Spleen (tissue), 11 donors: ENCODE results near the gene PRKCZ. TPM values are rescaled to one million over a fixed set of nuclear protein-coding genes. Genes with fewer than 3 reads are reported as not detected.

Experiments used
- DNase-seq: peaks from one replicate; pipeline ENCODE4 v3.0.0-alpha.2; 2020
- H3K27ac ChIP-seq, 8 donors: fragments of 200-600 bp; sonication (generic) in 7 of 8; 1 replicate in 4 of 8; 2 replicates in 4 of 8; pipeline versions ENCODE4 v1.5.0 to v1.8.0; 2016 to 2021; ENCODE audit warnings: inconsistent platforms in 4 of 8, mild to moderate bottlenecking in 4 of 8, moderate library complexity in 1 of 8
- H3K27me3 ChIP-seq, 7 donors: fragments of 200-600 bp; sonication (generic) in 6 of 7; replicated peaks in 1 of 7; 1 replicate in 4 of 7; 2 replicates in 3 of 7; pipeline versions ENCODE4 v1.5.0 to v1.8.0; 2016 to 2021; ENCODE audit warnings: inconsistent platforms in 3 of 7, mild to moderate bottlenecking in 1 of 7
- H3K36me3 ChIP-seq, 6 donors: fragments of 200-600 bp; sonication (generic) in 5 of 6; 1 replicate in 4 of 6; 2 replicates in 2 of 6; pipeline versions ENCODE4 v1.5.0 to v1.8.0; 2016 to 2021; ENCODE audit warnings: inconsistent platforms in 2 of 6
- H3K4me1 ChIP-seq, 6 donors: fragments of 200-600 bp; sonication (generic) in 5 of 6; 1 replicate in 3 of 6; 2 replicates in 3 of 6; pipeline versions ENCODE4 v1.5.0 to v1.8.0; 2016 to 2021; ENCODE audit warnings: inconsistent platforms in 3 of 6
- H3K4me3 ChIP-seq, 8 donors: fragments of 200-600 bp; sonication (generic) in 7 of 8; 1 replicate in 4 of 8; 2 replicates in 4 of 8; pipeline versions ENCODE4 v1.5.0 to v1.8.0; 2016 to 2021; ENCODE audit warnings: inconsistent platforms in 4 of 8, mild to moderate bottlenecking in 4 of 8, moderate library complexity in 2 of 8
- H3K9me3 ChIP-seq, 8 donors: fragments of 200-600 bp; sonication (generic) in 7 of 8; 1 replicate in 4 of 8; 2 replicates in 4 of 8; pipeline versions ENCODE4 v1.5.0 to v1.8.0; 2016 to 2021; ENCODE audit warnings: inconsistent platforms in 4 of 8
- POLR2A ChIP-seq, 3 donors: fragments of 450-650 bp; IDR thresholded peaks; one replicate each; pipeline ENCODE4 v1.5.1; 2017; ENCODE audit warnings: antibody characterized with exemption in 3 of 3, mild to moderate bottlenecking in 1 of 3
- POLR2AphosphoS5 ChIP-seq, 3 donors: sonication (generic); formaldehyde crosslinking; IDR thresholded peaks; one replicate each; pipeline ENCODE4 v1.5.1; 2017; ENCODE audit warnings: antibody characterized with exemption in 3 of 3
- WGBS, 5 donors: extraction: QIAGEN DNeasy Blood & Tissue Kit in 3 of 5; methylation state at CpG; one replicate each; pipeline versions ENCODE4 v1.1.5 to v1.1.7; 2013 to 2018; 5-methylcytosine and 5-hydroxymethylcytosine counted together
- intact Hi-C: fragments of 100-400 bp; cut with DNase I; formaldehyde crosslinking; loops from one replicate; pipeline ENCODE4 v1.15.0; 2023; ENCODE audit warnings: low total_unique reads
- polyA plus RNA-seq, 3 donors: library from polyadenylated mRNA; stranded (reverse); fragments of 200-250 nt; gene quantifications; one replicate each; pipeline ENCODE4 v1.2.1, GENCODE V29; 2013
- total RNA-seq, 7 donors: library from RNA; depleted of rRNA in 3 of 7; stranded (reverse); fragments of >200 nt in 3 of 7; fragmentation: NEBNext Ultra II Directional in 4 of 7; extraction: Animal tissue kit (Norgen Biotek cat#: 25700) in 4 of 7; gene quantifications; one replicate each; pipeline versions ENCODE4 v1.1.0 to v1.2.1, GENCODE V29; 2016 to 2021
- TF ChIP-seq, protein P1 (sequence below), 11 experiments: fragments of 200-600 bp in 7 of 11; fragments of 450-650 bp in 4 of 11; sonication (generic) in 4 of 11; IDR thresholded peaks in 8 of 11; conservative IDR thresholded peaks in 3 of 11; 1 replicate in 7 of 11; 2 replicates in 4 of 11; pipeline versions ENCODE4 v1.4.0 to v1.8.0; 2016 to 2021; ENCODE audit warnings: antibody characterized with exemption in 11 of 11, inconsistent platforms in 4 of 11, mild to moderate bottlenecking in 1 of 11
- donor health status: healthy with polysubstance abuse.
- donor health status: DM: no; HTN: no; CAD: no; lungs with moderate emphysema.
- donor health status: DM: no; HTN: no; CAD: no.
- donor health status: Bipolar disorder and iron deficiency.
- donor health status: healthy.
- donor health status: DM: no; HTN: no; CAD: no.
- donor health status: DM: yes; HTN: yes; CAD: no.

Gene PRKCZ
- total and polyA plus RNA-seq, 10 donors, result 17.6 to 61.8 (median 34.0) TPM

DNA sequence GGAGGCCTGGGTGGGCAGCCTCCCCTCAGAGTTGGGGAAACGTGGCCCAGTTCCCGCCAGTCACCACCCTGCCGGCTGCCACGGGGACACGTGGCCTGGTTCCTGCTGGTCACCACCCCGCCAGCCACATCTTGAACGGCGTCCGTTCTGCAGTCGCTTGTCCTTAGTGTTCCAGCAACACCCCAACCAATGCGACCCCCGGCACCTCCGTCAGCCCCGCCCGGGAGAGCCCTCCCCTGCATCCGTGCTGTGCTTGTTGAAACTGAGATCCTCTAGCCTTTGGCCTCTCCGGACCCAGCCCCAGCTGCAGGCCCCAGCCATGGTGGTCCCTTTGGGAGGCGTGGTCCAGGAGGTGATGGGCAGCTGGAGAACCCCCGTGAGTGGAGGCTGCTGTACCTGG is 18.7 kb downstream of the PRKCZ start:
- peaks cover 0 to 19% (median 13%) of the 10 kb centered on the region in 8 donors for H3K9me3 ChIP-seq
- no peak overlapping the region for H3K4me3 ChIP-seq
- H3K36me3 ChIP-seq, result peaks cover 0 to 56% (median 15%) of the 10 kb centered on the region in 6 donors
- TF ChIP-seq POLR2AphosphoS5 (IDR thresholded peaks at IDR 0.05), result no peak
- TF ChIP-seq POLR2A (IDR thresholded peaks at IDR 0.05), result no peak
- TF ChIP-seq, protein P1, sequence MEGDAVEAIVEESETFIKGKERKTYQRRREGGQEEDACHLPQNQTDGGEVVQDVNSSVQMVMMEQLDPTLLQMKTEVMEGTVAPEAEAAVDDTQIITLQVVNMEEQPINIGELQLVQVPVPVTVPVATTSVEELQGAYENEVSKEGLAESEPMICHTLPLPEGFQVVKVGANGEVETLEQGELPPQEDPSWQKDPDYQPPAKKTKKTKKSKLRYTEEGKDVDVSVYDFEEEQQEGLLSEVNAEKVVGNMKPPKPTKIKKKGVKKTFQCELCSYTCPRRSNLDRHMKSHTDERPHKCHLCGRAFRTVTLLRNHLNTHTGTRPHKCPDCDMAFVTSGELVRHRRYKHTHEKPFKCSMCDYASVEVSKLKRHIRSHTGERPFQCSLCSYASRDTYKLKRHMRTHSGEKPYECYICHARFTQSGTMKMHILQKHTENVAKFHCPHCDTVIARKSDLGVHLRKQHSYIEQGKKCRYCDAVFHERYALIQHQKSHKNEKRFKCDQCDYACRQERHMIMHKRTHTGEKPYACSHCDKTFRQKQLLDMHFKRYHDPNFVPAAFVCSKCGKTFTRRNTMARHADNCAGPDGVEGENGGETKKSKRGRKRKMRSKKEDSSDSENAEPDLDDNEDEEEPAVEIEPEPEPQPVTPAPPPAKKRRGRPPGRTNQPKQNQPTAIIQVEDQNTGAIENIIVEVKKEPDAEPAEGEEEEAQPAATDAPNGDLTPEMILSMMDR (IDR thresholded peaks at IDR 0.05 in 8 of 11, conservative IDR thresholded peaks at IDR 0.05 in 3 of 11), result no peak
- intact Hi-C loops, result no loop called here
- H3K4me1 ChIP-seq, result no peaks in the 10 kb centered on the region
- DNase-seq, result no peak
- H3K27ac ChIP-seq, result no peak overlapping the region
- 95 to 96% (median 95%) methylated on average over 16 to 19 of the region's 19 CpGs for WGBS, 5 donors
- no peaks in the 10 kb centered on the region for H3K27me3 ChIP-seq

DNA sequence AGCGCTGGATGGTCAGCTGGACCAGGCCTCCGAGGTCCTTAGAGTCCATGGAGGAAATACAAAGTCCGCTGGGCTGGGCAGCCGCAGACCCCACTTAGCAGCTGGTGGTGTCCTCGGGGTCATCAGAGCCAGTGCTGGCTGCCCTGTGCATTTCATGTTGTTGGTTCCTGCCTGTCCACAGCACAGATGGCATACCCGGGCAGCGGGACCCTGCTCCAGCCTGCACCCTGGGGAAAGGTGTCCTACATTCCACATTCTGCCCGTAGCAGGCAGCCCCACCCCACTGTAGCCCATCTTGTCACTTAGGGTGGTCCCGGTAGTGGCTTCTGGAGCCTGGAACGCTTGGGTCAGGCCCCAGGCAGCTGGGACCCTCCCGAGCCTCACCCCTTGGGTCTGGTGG is 19.8 kb downstream of the PRKCZ start:
- Histone ChIP-seq H3K27ac (no peak overlapping the region), H3K36me3 (peaks cover 0 to 53% (median 13%) of the 10 kb centered on the region in 6 donors), H3K9me3 (peaks cover 0 to 10% (median 3%) of the 10 kb centered on the region in 8 donors), H3K4me1 (no peaks in the 10 kb centered on the region), H3K4me3 (no peak overlapping the region), H3K27me3 (no peaks in the 10 kb centered on the region)
- intact Hi-C loops, result no loop called here
- WGBS, 5 donors, result 82 to 95% (median 95%) methylated on average over 7 to 11 of the region's 11 CpGs
- TF ChIP-seq POLR2AphosphoS5 (IDR thresholded peaks at IDR 0.05), result no peak
- TF ChIP-seq POLR2A (IDR thresholded peaks at IDR 0.05), result no peak
- TF ChIP-seq, protein P1 (IDR thresholded peaks at IDR 0.05 in 8 of 11, conservative IDR thresholded peaks at IDR 0.05 in 3 of 11), result no peak
- DNase-seq, result no peak

DNA sequence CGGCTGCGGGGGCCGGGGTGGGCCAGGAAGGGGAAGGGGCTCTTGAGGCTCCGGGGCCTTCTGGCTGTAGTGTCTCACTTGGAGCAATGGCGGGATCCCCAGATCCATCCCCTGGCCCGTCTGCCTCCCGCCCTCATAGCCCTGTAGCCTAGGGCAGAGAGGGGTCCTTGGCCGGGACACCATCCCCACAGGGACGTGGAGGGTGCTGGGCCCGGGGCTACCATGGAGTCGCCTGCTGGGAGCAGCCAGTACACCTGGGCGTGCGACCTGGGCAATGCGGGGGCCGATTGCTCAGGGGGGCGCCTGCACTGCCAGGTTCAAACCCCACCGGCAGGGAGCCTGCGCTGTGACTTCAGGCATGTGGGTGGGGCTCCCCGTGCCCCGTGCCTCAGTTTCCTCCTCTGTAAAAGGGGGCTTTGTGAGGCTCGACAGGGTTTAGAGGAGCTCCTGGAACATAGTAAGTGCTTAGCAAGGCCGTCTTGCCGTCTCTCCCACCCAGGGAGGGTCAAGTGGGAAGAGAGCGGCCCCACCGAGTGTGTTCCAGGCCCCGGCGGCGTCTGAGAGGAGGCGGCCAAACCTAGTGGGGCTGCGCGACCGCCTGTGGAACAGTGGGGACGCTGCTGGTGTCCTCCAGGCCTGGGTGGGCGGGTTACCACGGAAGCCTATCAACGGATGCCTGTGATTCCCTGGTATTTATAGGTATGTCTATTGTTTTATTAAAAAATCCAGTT is 20.8 kb downstream of the PRKCZ start:
- Histone ChIP-seq H3K27me3 (no peaks in the 10 kb centered on the region), H3K4me1 (no peaks in the 10 kb centered on the region), H3K36me3 (peaks cover 0 to 58% (median 14%) of the 10 kb centered on the region in 6 donors), H3K27ac (no peak overlapping the region), H3K4me3 (no peak overlapping the region), H3K9me3 (peaks cover 0 to under 1% (median 0%) of the 10 kb centered on the region in 8 donors)
- no peak for DNase-seq
- intact Hi-C loops, result no loop called here
- TF ChIP-seq POLR2AphosphoS5 (IDR thresholded peaks at IDR 0.05) (no peak), POLR2A (IDR thresholded peaks at IDR 0.05) (no peak)
- TF ChIP-seq, protein P1 (IDR thresholded peaks at IDR 0.05 in 8 of 11, conservative IDR thresholded peaks at IDR 0.05 in 3 of 11), result no peak
- WGBS, 5 donors, result 92 to 95% (median 93%) methylated on average over 24 to 36 of the region's 36 CpGs

DNA sequence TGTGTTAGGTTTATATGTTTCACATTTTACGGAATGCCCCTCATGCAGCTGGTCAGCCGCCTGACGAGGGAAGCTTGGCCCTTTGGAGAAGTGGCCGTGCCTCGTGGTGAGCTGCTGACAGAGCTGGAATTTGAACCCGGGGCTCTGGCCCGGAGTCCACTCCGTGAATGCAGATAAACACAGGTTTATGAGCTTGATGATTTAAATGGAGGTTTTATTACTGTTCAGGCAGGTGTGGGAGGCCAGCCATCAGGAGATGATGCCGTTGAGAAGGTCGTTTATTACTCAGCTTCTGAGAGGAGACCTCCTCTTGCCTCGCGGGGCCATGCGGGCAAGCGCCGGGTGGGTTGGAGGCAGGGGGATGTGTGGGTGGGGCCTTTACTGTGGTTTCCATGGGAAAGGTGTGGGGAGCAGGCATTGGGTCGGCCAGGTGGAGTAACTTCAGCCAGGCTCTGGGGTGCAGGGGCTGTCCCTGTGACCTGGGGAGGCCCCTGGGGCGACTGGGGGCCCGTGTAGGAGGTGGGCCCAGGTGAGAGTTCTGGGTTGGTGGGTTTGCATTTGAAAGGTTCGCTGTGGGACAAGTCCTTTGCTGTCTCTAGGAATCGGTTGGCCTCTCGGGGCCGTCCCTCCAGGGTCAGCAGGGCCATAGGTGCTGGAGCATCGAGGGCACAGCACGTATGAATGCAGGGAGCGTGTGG is 22.0 kb downstream of the PRKCZ start:
- Histone ChIP-seq H3K9me3 (peaks cover 0 to 13% (median 11%) of the 10 kb centered on the region in 8 donors), H3K36me3 (peaks cover 0 to 70% (median 21%) of the 10 kb centered on the region in 6 donors), H3K27me3 (no peaks in the 10 kb centered on the region), H3K27ac (no peak overlapping the region), H3K4me3 (no peak overlapping the region), H3K4me1 (no peaks in the 10 kb centered on the region)
- 73 to 87% (median 82%) methylated on average over 22 to 25 of the region's 25 CpGs for WGBS, 5 donors
- intact Hi-C loops, result no loop called here
- no peak for DNase-seq
- TF ChIP-seq POLR2AphosphoS5 (IDR thresholded peaks at IDR 0.05) (no peak), POLR2A (IDR thresholded peaks at IDR 0.05) (no peak)
- TF ChIP-seq, protein P1 (IDR thresholded peaks at IDR 0.05 in 8 of 11, conservative IDR thresholded peaks at IDR 0.05 in 3 of 11), result no peak
